Hematopoietic multipotent progenitor cell (in vitro differentiated cells): ENCODE results near the gene RYR1. TPM values are rescaled to one million over a fixed set of nuclear protein-coding genes. Genes with fewer than 3 reads are reported as not detected.
A peak's percentile ranks its signal among the peaks of the same experiment; 100 is the strongest.
"Not testable (repeated sequence)": the region's sequence is repeated elsewhere in the genome, so short reads cannot be mapped to it uniquely, and the experiment has no call there.

ENCODE experiments used
- DNase-seq, 3 donors: peaks; one replicate each; pipeline ENCODE4 v3.0.0-alpha.2; 2011 to 2015; ENCODE audit warnings: low read depth in 2 of 3, low spot score in 2 of 3
- total RNA-seq: library from RNA; depleted of rRNA; stranded (reverse); fragments of >200 nt; gene quantifications from one replicate; pipeline ENCODE4 v1.2.3, GENCODE V29; 2012

RYR1 gene
- total RNA-seq, 1 donor, result 2.7 TPM

- DNase-seq, result no peak
These were observed 121.2 kb downstream of the RYR1 start for GRCh38 chr19:38554676-38555141.

DNA sequence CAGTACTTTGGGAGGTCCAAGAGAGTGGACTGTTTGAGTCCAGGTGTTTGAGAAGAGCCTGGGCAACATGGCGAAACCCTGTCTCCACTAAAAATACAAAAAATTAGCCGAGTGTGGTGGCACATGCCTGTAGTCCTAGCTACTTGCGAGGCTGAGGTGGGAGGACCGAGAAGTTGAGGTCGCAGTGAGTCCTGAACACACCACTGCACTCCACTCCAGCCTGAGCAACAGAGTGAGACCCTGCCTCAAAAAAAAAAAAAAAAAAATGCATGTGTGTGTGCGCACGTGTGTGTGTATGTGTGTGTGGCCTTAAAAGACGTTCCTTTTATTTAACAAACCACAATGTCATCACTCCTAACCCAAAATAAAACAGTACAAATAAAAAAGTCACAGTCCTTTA is 121.7 kb downstream of the RYR1 start:
- no peak for DNase-seq

GRCh38 chr19:38556521-38557174 is 123.2 kb downstream of the RYR1 start:
- no peak for DNase-seq

GRCh38 chr19:38557205-38557799 is 123.8 kb downstream of the RYR1 start:
- peak in 2 of 3 donors; percentile 24 to 32 for DNase-seq

GRCh38 chr19:38558933-38559332 is 125.4 kb downstream of the RYR1 start:
- not testable (repeated sequence) for DNase-seq

- DNase-seq, result no peak
These were observed 126.2 kb downstream of the RYR1 start for GRCh38 chr19:38559428-38560401.

GRCh38 chr19:38561053-38561606 is 127.6 kb downstream of the RYR1 start:
- no peak for DNase-seq

GRCh38 chr19:38561658-38562057 is 128.2 kb downstream of the RYR1 start:
- DNase-seq, result no peak

DNA sequence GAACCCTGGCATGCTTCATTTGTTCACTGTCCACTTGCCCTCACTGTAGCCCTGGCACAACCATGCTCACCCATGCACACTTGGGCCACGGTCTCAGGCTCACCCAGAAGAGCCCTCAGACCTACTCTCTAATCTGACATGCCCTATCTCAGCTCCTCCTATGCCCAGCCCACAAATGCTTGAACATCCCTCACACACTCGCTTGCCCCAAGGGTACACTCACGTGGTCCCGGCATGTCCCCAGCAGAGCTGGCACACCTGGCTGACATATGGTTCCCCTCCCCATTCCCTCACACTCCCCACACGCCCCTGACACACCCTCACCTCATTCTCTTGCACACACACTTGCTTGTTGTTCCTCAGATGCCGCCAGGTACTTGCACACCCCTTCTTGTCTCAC is 128.6 kb downstream of the RYR1 start:
- DNase-seq, result no peak

DNA sequence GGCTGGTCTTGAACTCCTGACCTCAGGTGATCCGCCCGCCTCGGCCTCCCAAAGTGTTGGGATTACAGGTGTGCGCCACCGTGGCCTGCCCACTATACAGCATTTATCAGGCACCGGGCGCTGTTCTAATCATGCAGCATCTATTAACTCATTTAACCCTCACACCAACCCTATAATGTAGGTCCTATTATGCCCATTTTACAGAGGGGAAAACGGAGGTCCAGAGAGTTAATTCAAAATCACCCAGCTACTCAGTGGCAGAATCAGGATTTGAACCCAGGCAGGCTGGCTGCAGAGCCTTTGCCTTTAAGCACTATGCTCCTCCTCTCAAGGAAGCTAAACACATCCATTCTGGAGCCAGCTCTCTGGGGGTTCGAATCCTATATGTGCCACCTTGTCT is 130.0 kb downstream of the RYR1 start:
- no peak for DNase-seq

DNA sequence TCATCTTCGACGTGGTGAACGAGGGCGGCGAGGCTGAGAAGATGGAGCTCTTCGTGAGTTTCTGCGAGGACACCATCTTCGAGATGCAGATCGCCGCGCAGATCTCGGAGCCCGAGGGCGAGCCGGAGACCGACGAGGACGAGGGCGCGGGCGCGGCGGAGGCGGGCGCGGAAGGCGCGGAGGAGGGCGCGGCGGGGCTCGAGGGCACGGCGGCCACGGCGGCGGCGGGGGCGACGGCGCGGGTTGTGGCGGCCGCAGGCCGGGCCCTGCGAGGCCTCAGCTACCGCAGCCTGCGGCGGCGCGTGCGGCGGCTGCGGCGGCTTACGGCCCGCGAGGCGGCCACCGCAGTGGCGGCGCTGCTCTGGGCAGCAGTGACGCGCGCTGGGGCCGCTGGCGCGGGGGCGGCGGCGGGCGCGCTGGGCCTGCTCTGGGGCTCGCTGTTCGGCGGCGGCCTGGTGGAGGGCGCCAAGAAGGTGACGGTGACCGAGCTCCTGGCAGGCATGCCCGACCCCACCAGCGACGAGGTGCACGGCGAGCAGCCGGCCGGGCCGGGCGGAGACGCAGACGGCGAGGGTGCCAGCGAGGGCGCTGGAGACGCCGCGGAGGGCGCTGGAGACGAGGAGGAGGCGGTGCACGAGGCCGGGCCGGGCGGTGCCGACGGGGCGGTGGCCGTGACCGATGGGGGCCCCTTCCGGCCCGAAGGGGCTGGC is 131.6 kb downstream of the RYR1 start:
- peak in 2 of 3 donors; percentile 23 to 35 for DNase-seq

GRCh38 chr19:38565691-38566105 is 132.2 kb downstream of the RYR1 start:
- DNase-seq, result peak in 1 of 3 donors; percentile 26

GRCh38 chr19:38569368-38569983 is 136.0 kb downstream of the RYR1 start:
- no peak for DNase-seq

DNA sequence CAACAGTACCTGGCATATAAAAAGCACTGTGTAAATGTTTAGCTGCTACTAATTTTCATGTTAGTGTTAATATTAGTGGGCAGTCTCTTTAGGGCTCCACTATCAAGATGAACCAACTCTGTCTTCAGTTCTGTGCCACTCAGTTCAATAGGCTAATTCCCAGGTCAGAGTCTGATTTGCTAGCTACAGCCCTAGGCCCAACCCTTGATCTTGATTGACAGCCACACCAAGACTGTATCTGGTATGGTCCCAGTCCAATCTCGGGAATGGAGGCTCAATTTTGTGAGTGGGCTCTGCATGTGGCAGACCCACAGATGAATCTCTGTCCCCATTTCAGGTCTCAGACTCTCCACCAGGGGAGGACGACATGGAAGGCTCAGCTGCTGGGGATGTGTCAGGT is 138.2 kb downstream of the RYR1 start:
- DNase-seq, result no peak

DNA sequence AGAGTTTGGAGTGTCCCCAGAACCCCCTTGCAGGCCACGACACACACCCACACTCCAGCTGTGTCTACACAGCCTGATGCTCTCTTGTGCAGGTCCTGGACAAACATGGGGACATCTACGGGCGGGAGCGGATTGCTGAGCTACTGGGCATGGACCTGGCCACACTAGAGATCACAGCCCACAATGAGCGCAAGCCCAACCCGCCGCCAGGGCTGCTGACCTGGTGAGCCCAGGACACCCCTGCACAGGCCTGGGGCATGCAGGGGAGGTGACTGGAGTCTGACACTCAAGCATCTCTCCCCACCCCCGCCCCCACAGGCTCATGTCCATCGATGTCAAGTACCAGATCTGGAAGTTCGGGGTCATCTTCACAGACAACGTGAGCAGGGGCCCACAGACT is 144.3 kb downstream of the RYR1 start:
- DNase-seq, result no peak

GRCh38 chr19:38579304-38579703 is 145.8 kb downstream of the RYR1 start:
- DNase-seq, result not testable (repeated sequence)

- DNase-seq, result no peak
These were observed 146.6 kb downstream of the RYR1 start for GRCh38 chr19:38580080-38580479.

- DNase-seq, result no peak
These were observed 149.9 kb downstream of the RYR1 start for GRCh38 chr19:38583219-38583984.

GRCh38 chr19:38583985-38584305 is 150.5 kb downstream of the RYR1 start:
- no peak for DNase-seq
